OCI-M2 (cell line): Measurements from ENCODE around the gene TSSK6.
"Not testable (repeated sequence)": the region's sequence is repeated elsewhere in the genome, so short reads cannot be mapped to it uniquely, and the experiment has no call there.

Experiments
- DNase-seq: peaks from one replicate; lab custom pipeline; 2025; ENCODE audit not compliant: unreplicated experiment; lab: John Stamatoyannopoulos, UW

Gene TSSK6

DNA sequence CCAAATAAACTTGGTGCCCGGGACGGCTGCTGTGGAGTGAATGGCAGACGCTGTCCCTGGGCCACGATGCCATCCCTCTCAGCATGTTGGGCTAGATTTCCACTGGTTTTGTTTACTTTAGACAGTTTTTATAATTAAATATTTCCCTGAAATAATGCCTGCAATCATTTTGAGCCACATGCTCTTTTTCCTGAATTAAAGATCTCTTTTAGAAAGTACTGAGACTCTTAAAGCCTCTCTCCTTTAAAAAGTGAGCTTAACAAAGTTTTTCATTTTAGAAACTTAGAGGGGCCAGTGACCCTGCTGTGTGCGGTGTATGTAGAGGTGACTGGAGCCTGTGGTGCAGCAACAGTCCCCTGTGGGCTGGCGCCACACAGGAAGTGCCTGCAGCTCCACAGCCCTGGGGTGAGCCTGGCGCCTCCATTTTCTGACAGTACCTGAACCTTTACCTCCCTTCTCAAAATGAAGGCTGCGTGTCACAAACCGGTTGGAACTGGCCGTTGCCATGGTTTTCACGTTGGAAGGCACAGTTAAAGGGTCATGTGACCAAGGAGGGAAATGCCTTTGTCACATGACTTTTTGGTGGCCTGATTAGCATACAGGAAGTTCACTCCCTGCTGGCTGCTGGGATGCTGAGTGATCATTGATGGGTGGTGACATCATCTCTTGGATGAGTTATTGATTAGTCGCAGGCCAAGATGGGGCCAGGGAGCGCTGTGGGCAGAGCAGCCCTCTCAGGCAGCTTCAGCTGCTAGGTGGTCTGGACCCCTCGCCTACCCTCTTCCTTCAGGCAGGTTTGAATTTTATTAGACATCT lies 26.3 kb downstream of the TSSK6 start:
- DNase-seq: no peak

DNA sequence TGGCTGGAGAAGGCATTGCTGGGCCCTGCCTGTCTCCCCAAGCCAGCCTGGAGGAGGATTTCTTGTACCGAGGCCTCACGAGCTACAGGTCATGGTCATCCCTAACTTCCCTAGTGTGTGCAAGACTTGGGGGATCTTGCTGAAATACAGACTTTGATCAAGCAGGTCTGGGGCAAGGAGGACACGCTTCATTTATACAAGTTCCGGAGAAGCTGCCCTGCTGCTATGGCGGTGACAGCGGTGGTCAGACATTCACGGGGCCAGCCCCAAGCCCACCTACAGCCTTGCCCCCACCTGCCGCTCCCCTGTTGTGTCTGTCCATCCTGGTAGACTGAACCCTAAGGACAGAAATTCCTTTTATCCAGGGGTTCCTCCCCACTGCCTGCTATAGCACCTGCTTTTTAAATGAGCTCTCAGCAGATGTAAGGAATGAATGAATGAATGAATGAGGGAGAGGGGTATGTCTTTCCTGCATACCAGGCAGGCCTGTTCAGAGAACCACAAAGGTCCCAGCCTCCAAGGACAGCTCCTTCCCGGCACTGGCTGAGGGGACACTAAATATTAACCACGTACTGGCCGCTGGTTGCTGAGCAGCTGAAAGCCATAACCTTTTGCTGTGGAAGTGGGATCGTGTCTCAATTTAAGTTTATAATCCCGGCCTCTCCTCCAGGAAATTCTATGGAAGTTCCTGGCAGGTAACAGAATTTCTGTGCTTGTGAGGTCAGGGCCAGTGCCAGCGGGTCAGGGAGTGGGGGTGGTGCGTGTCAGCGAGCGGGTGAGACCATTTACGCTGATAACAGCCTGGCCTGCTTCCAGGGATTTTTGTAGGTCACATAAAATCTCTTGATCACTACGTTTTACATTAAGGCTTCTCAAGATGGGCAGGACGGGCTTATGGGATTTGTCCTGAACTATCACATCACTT lies 27.1 kb downstream of the TSSK6 start:
- DNase-seq: no peak

DNA sequence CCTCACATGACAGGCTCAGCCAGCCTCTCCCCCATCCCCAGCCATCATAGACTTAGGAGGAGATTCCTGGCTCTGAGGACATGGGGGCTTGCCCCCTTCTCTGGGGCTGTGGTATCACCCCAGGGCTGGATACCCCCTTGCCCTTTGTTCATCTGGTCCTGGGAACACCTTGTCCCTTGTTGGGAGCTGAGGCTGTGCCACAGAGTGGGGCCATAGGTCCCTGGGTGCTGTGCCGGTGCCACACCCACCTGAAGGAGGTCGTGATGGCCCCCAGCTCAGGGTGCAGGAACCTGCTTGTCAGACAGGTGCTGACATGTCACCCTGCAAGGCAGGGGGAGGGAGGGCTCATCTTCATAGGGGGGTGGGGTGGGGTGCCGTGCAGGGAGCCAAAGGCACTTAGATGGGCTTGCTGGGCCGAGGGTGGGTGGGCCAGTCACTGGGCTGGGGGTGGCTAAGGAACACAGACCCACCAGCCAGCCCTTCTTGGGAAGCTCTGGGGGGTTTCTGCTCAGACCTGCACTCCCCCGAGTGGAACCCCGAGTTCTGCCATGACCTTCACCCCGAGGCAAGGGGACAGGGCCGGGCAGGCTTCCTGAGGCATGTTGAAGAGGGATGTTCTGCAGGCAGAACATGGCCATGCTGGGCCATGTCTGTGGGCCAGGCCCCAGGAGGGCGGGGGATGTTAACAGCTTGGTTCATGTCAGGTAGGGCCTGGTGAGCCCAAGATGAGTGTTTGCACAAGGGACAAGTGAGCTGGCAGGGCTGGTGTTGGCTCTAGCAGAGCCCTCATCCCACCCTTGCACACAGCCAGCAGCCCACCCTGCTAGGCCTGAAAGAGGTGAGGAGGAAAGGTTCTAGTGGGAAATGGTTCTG lies 28.0 kb downstream of the TSSK6 start:
- DNase-seq: no peak

DNA sequence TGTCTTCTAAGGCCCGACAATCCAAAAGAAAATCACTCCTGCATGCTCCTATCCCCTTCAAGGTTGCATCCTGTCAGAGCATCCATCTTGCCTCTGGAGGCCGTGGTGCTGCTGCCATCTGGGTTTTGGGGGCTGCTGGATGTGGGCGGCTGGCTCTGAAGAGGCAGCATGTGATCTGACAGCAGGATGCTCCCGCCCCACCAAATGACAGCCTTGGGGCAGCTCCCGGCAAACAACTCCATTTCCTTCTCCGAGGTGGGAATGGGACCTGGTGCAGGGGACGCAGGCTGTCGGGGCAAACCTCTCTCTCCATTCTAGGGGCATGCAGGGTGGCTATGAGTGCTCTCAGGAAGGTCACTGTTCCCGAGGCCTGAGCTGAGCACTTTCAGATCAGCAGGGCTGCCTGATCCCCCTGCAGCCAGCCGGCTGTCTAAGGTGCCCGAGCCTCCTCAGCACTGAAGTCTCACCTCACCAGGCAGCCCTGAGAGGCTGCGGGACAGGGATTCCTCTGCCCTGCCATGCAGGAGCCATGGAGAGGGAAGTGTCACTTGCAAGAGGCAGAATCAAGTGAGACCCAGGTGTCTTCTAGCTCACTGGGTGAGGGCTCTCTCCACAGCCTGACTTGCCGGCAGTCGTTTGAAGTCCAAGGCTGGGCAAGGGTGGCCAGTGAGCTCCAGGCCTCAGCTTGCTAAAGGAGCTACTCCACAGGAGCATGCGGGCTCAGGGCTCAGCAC lies 28.8 kb downstream of the TSSK6 start:
- DNase-seq: no peak

DNA sequence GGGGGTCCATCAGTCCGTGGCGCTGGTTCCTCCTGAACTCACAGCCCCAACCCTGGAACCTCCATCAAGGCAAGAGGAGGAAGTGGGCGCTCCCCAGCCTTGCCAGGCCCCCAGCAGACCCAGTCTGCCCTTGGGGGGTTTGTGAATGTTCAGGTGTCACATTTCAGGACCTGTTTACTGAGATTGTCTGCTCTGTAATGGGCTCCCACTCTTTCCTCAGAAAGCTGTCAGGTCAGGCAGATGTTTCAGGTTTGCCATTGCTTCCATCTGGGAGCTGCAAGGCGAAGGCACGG lies 29.4 kb downstream of the TSSK6 start:
- no peak for DNase-seq

DNA sequence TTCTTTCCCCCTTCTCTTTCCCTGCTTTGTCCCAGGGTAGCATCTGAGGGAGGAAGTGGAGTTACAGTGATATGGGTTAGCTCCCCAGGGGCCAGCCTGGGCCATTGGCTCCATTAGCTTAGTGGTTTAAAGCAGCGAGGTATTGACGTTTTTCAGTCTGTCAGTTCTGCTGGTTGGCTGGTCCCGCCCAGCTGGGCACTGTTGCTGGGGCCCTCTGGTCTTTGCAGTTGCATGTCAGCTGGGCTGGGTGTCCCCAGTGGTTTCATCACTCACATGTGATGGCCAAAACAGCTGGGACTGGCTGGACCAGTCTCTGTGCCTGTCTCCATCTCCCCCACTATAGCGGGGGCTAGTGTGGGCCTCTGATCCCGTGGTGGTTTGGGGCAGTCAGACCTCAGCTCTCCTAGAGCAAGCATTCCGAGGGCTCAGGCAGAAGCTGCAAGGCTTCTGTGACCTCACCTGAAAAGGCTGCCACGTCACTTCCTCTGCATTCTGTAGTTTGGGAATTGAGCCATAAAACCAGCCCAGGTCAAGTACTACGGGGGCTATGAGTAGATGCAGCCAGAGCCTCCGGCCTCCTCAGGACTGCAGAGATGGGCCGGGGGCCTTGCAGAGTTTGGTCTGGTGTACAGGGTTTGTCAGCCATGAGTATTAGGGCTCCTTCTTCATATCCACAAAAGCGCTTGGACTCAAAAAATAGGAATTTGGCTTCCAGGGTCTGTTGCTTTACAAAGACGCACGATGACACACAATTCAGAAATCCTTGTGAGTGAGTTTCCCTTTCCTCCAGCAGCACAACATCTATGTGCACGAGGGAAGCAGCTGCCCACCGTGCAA lies 30.0 kb downstream of the TSSK6 start:
- no peak for DNase-seq

DNA sequence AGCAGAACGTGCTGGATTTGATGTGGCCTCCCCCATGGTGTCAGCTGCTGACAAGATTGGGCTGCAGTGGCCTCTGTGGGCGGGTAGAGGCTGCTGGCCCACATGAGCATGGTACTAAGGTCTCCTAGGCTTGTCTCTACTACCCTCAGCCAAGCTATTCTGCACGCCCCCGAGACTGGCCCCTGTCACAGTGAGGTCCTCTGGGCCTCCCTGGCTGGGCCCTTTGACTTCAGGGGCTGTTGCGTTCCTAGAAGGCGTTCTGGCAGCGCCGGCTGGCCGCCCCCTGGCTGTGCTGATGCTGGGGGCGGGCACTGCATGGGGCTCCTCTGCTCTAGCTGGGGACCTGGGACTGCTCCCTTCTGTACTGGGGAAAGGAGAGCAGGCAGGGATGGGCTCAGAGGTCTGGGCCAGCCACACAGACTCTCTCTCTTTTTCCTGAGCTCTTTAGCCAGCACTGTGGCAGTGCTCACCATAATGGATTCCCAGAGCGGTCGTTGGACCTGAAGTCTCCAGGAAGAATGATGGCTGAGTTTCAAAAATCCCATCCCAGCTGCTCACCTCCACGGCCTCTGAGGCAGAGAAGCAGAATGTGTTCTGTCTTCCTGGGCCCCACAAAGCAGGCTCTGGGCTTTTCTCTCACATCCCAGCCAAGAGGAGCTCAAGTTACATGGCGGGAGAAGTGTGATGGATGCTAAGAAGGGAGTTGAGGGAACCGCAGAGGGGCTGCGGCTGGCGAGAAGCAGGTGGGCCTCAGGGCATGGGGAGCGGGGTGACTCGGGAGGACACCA lies 32.3 kb downstream of the TSSK6 start:
- no peak for DNase-seq

DNA sequence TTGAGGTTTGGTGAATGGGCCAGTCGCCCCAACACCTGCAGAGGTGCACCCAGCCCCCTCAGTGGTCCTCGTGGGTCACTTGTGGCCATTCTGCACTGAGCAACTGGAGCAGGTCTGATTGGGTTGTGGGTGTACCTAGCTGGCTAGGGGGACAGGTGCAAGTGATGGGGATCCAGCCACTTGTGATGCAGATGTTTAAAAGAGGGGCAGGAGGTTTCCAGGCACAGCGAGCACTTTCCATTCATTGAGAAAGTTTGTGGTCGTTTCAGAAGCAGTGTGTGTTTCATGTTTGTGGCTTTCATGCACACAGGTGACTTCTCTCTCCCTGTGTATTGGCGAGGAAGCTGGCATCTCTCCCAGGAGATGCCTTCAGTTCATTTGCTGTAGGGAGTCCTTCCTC lies 34.7 kb downstream of the TSSK6 start:
- no peak for DNase-seq

DNA sequence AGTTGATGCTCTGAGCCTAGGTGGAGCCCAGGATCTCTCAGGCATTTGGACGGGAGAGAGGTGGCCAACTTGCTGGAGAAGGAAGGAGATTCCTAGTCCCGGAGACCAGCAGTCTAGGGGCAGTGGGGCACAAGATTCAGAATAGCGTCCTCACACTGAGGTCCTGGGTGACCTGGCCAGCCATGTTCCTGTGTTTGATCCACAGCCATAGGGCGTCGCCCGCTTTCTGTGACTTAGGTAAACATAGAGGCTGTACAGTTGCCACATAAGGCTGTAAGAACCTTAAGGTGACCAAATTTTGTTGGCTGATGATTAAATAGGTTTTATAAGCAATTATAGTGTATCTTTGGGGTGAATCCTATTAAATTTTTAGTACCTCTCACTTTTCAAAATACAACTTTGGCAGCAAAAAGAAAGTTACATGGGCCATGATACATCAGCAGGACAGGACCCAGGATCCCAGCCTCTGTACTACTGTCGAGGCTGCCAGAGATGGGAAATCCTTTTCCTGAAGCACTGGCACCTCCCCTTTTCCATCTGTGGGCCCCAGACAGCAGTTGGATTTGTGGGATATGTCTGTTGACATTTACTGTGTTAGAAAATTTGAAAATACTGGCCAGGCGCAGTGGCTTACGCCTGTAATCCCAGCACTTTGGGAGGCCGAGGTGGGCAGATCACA lies 37.5 kb downstream of the TSSK6 start:
- no peak for DNase-seq

DNA sequence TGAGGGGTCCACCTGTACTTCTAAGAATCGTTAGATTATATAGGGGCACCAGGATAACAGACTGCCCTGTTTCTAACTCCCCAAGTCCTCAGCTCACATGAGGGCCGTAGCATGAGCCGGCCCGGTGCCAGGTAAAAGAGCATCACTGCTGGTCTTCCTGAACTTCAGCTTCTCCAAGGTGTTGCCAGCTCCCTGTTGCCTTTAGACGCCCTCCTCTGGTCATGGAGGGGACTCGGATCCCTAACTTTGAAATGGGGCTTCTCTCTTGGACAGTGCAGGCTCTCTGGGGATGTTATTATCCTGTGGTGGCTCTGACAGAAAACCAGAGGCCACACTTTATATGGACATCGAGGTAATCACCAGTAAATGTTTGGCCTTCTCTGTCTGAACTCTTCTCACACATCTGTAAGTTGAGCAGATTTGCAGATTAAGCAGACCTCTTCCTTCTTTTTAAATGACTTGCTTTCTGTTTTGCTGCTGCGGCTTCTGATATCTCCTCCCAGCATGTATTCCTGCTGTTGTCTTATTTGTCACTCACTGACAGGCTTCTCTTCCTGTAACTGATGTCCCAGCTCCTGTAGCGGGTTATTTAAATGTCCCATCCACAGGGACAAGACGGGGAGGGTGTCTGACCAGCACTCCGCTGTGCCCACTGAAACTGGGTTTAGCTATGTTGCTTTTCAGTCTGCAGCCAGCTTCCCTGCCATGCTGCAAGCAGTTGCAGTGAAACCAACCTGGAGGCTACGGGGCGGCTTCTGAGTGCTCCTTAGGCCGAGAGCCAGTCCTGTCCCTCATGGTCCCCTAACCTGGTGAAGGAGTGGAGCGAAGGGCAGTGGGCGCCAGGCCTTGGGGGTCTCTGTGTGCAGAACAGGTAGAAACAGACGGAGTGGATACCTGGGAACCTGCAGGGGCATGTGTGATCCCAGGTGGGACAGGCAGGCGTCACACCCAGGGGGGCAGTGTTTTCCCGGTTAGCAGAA lies 39.2 kb downstream of the TSSK6 start:
- peak; percentile 81 for DNase-seq

DNA sequence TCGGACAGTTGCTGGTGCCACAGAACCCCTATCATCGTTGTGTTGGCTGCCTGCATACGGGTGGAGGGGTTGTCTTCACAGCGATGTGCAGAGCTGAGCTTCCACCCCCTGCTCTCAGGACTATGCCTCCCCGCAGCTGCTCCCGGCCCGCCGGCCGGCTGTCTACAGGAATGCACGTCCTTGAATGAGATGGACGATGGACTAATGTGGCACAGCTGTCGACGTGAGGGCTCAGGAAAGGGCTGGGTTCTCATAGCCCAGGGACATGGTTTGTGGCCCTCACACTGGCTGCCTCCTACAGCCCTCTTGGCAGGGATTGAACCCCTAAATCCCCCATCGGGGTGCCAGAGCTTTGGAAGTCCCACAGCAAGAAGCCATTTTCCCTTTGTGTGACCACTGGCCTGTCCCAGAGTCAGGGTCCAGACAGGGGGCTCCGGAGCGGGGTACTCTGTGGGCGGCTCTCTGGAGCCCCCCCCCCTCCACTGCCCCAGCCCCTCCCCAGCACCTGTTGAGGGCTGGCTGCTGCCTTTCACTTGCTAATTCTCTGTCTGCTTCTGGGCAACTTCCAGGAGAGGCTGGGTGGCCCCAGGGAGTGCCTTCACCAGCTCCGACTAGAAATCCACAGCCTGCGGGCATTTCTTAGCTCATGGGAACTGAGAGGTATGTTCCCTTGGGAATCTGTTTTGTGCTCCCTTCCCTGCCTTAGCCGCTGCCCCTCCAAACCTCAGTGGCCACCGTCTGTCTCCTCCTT lies 40.2 kb downstream of the TSSK6 start:
- DNase-seq: no peak

DNA sequence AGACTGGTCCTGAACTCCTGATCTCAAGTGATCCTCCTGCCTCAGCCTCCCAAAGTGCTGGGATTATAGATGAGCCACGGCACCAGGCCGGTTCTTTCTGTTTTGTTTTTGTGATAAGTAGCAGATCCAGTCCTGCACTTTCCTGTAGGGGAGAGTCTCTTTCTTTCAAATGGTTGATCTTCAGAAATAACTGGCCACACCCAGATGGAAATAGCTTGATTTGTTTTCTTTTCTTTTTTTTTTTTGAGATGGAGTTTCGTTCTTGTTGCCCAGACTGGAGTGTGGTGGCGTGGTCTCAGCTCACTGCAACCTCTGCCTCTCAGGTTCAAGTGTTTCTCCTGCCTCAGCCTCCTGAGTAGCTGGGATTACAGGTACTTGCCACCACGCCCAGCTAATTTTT lies 43.2 kb downstream of the TSSK6 start:
- not testable (repeated sequence) for DNase-seq

DNA sequence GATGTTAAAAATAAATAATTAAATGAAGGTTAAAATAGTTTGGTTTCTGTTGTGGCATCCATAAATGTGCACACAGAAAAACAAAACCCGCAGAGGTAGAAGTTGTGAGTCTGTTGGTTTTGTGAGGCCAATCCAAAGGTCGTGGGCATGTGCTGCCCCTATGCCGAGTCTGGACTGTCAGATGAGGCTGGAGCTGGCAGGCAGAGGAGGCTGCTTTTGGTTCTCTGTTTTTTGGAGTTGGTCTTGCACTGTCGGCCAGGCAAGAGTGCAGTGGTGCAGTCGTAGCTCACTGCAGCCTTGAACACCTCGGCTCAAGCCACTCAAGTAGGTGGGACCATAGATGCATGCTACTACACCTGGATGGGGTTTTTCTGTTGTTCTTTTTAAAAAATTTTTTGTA lies 43.7 kb downstream of the TSSK6 start:
- no peak for DNase-seq

DNA sequence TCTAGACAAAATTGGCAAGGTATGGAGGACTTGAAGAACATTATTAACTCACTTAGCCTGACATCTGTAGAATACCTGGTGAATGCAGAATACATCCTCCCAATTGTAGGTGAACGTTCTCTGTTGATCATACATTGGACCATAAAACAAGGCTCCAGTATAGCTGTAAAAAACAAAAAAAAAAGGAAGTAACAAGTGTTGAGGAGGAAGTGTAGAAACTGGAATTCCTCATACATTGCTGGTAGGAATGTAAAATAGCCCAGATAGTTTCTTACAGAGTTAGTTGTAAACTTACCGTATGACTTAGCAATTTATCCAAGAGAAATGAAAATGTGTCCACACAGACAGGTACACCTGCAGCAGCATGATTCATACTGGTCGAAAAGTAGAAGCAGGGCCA lies 44.8 kb downstream of the TSSK6 start:
- DNase-seq: no peak

DNA sequence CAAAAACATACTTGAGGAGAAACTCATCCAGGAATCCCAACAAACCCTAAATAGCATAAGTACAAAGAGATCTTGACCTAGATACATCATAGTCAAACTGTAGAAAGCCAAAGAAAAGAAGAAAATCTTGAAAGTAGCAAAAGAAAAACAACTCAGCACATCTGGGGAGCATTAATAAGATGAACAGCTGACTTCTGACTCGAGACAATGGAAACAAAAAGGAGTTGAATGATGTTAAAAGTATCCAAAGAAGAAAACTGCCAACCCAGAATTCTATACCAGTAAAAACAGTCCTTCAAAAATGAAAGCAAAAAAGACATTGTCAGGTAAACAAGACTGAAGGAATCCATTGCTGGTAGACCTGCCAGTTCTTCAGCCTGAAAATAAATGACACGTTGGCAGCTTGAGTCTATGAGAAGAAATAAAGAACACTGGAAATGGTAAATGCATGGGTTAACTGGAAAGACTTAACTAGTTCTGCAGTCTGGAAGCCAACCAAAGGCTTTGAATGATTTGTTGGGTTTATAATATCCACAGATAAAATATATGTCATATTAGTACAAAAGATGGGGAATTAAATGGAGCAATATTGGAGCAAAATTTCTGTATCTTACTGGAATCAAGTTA lies 46.8 kb downstream of the TSSK6 start:
- DNase-seq: no peak

DNA sequence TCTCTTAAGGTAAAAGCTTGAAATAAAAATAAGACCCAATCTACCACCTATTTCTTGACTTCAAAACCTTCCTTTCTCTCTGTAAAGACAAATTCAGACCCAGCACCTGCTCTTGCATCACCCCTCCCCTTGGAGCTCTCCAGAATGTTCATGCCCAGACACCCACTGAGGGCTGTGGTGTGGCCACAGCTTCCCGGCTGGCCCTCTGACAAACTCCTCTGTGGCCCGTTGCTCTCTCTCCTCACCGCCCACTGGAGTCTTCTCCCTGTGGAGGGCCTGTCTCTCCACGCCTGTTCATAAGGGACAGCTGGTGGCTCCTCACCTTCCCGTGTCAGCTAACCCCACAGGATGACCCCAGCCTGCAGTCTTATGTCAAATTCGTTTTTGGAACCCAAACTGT lies 49.1 kb downstream of the TSSK6 start:
- no peak for DNase-seq
